Measurements from ENCODE around the gene KMO. TPM values are rescaled to one million over a fixed set of nuclear protein-coding genes. Genes with fewer than 3 reads are reported as not detected.
A peak's percentile ranks its signal among the peaks of the same experiment; 100 is the strongest.

Gene KMO
- total RNA-seq, 4 donors from 2014 or later, result 0.62 to 3.1 (median 1.1) TPM; not detected in 1

DNA sequence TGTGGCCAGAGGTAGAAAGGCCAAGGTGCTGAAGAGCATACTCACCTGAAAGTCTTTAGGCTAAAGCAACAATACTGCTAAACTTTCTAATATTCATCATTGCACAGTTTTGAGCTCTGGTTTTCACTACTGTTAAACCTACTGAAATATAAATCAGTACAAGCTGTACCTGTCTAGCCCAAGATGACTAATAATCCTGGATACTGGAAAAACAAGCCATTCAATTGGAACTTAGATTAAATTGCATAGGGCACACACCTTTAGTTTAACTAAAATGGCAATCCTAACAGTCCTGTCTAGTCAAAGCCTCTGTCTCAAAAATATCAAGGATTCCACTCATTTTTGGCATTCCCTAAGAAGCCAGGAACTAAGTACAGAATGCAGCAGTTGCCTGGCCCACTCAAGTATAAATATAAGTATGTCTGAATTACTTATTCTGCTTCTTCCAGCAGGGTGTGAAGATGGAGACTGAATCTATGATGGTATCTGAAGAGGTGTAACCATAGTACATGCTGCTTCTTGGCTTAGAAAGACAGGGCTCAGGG, 104.9 kb downstream of the KMO start:
- no peak overlapping the region for H3K27ac ChIP-seq
- ATAC-seq, result no peak
- no peak for TF ChIP-seq POLR2A (IDR thresholded peaks at IDR 0.05)
- TF ChIP-seq, protein P1, sequence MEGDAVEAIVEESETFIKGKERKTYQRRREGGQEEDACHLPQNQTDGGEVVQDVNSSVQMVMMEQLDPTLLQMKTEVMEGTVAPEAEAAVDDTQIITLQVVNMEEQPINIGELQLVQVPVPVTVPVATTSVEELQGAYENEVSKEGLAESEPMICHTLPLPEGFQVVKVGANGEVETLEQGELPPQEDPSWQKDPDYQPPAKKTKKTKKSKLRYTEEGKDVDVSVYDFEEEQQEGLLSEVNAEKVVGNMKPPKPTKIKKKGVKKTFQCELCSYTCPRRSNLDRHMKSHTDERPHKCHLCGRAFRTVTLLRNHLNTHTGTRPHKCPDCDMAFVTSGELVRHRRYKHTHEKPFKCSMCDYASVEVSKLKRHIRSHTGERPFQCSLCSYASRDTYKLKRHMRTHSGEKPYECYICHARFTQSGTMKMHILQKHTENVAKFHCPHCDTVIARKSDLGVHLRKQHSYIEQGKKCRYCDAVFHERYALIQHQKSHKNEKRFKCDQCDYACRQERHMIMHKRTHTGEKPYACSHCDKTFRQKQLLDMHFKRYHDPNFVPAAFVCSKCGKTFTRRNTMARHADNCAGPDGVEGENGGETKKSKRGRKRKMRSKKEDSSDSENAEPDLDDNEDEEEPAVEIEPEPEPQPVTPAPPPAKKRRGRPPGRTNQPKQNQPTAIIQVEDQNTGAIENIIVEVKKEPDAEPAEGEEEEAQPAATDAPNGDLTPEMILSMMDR (IDR thresholded peaks at IDR 0.05), result no peak
- TF ChIP-seq EP300 (IDR thresholded peaks at IDR 0.05), result no peak
- H3K9me3 ChIP-seq, result no peaks in the 10 kb centered on the region
- H3K36me3 ChIP-seq, result peaks cover 0 to 6% of the 10 kb centered on the region in 2 donors
- no peak overlapping the region for H3K4me3 ChIP-seq
- H3K4me1 ChIP-seq, result peaks cover 3 to 31% (median 5%) of the 10 kb centered on the region in 3 donors
- H3K27me3 ChIP-seq, result no peaks in the 10 kb centered on the region

DNA sequence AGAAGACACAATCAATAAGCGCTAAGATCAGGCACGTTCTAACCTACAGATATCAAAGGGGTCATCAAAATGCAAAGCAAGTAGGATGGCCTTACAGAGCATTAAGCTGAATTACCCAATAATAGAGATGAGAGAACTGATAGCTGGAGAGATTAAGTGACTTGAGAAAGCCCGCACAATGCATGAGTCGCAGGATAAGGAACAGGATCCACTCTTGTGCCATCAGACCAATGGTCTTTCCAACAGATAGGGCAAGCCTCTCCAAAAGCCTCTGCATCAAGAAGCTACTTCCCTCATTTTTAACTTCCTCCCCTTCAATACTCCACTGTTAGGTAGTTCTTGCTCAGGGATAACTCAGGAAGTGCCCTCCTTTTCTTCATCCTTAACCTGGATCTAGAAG, 105.4 kb downstream of the KMO start:
- peaks cover 3 to 31% (median 5%) of the 10 kb centered on the region in 3 donors for H3K4me1 ChIP-seq
- H3K9me3 ChIP-seq, result no peaks in the 10 kb centered on the region
- H3K27ac ChIP-seq, result no peak overlapping the region
- TF ChIP-seq POLR2A (IDR thresholded peaks at IDR 0.05) (no peak), POLR2AphosphoS5 (IDR thresholded peaks at IDR 0.05) (no peak), EP300 (IDR thresholded peaks at IDR 0.05) (no peak)
- TF ChIP-seq, protein P1 (IDR thresholded peaks at IDR 0.05), result no peak
- WGBS, 2 donors (ENCODE audit: low coverage in 1 of 2), result 82 to 89% methylated on average over 4 of the region's 4 CpGs
- H3K36me3 ChIP-seq, result peaks cover 0 to 6% of the 10 kb centered on the region in 2 donors
- no peak for ATAC-seq
- H3K4me3 ChIP-seq, result no peak overlapping the region
- no peaks in the 10 kb centered on the region for H3K27me3 ChIP-seq

DNA sequence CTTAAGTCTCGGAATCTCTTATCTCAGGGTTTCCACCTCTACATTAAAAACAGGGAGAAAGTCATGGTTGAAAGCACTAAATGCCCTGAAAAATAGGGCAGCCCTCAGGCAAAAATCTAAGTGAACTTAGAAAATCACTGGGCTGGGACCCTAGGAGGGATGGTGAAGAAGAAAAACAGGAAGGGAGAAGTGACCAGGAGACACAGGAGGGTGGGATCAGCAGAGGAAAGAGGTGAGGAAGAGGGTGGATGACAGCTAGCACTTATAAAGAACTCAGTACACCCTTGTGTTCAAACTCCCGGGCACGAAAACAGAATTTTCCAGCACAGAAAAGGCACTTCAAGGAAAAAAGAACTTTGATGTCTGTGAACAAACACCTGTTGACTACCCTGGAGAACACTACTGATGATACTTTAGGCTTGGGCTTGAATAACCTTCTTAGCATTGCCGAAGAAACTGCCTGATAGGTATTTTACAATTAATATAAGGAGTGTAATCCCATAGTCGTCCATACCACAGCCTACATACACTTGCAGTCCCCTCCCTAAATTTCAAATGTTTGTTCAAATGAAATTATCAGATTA, 106.0 kb downstream of the KMO start:
- TF ChIP-seq EP300 (IDR thresholded peaks at IDR 0.05), result no peak
- no peaks in the 10 kb centered on the region for H3K9me3 ChIP-seq
- H3K36me3 ChIP-seq, result peaks cover 0 to 6% of the 10 kb centered on the region in 2 donors
- WGBS, 2 donors (ENCODE audit: low coverage in 1 of 2), result 68 to 72% methylated on average over 4 to 5 of the region's 5 CpGs
- H3K4me3 ChIP-seq, result no peak overlapping the region
- ATAC-seq, result no peak
- H3K27ac ChIP-seq, result no peak overlapping the region
- no peaks in the 10 kb centered on the region for H3K27me3 ChIP-seq
- H3K4me1 ChIP-seq, result peaks cover 3 to 31% (median 5%) of the 10 kb centered on the region in 3 donors

DNA sequence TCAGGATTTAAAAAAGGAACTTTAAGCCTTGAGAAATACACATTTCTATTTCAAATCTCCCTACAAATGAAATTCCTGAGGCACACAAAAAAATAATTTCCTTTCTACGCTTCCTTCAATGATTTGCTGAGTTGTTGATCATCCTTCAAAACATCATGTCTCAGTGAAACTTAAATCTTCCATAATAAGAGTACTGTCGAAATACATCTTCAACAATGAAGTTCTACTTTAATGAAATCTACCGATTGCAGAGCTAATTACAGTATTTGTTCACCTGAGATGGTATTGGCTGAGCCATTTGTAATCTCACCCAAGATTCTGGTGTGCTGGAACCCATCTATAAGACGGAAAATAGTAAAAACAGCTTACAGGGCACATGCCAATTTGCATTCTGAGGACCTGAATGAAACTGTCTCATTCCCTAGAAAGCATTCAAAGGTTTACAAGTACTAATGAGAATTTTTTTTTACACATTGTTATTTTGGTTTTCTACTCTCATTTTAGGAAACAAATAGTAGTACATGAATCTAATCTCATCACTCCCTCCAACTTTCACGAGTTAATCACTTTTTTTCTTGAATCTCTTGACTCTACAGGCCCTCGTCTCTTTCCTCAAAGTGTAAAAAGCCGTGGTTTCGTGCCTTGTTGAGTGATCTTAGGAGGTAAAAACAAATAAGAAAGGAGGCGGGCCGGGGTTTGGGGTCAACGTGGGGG, 106.9 kb downstream of the KMO start:
- peaks cover 3 to 31% (median 5%) of the 10 kb centered on the region in 3 donors for H3K4me1 ChIP-seq
- peak overlapping the region in 3 of 4 donors; percentile 86 to 88 (median 87) for H3K27ac ChIP-seq
- H3K36me3 ChIP-seq, result peaks cover 0 to 6% of the 10 kb centered on the region in 2 donors
- peak overlapping the region; percentile 75 to 88 for H3K4me3 ChIP-seq
- no peaks in the 10 kb centered on the region for H3K9me3 ChIP-seq
- no peak for ATAC-seq
- TF ChIP-seq POLR2A (IDR thresholded peaks at IDR 0.05) (no peak), POLR2AphosphoS5 (IDR thresholded peaks at IDR 0.05) (no peak), EP300 (IDR thresholded peaks at IDR 0.05) (no peak)
- TF ChIP-seq, protein P1 (IDR thresholded peaks at IDR 0.05), result no peak
- 16 to 24% methylated on average over 5 to 8 of the region's 11 CpGs for WGBS, 2 donors (ENCODE audit: low coverage in 1 of 2)
- no peaks in the 10 kb centered on the region for H3K27me3 ChIP-seq

DNA sequence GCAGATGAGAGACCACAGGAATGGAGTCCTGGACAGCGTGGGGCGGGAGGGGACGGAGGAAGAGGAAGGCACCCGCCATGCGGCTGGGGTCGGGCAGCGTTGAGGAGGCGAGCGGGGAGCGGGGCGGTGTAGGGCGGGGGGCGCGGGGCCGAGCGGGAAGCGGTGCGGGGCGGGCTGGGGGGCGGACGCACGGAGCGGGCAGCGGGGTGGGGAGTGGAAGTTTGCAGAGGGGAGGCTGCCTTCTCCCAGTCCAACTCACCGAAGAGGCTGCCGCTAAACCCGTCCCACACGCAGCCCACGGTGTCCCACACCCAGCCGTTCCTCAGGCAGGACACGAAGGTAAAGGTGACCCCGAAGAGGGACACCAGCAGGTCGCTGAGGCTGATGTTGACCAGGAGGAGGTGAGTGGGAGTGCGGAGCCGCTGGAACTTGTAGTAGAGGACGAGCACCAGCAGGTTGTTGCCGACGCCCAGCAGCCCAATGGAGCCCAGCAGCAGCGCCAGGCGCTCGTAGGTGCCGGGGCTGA, 107.5 kb downstream of the KMO start:
- no peak for TF ChIP-seq POLR2AphosphoS5 (IDR thresholded peaks at IDR 0.05)
- TF ChIP-seq EP300 (IDR thresholded peaks at IDR 0.05), result no peak
- TF ChIP-seq, protein P1 (IDR thresholded peaks at IDR 0.05), result no peak
- no peak for TF ChIP-seq POLR2A (IDR thresholded peaks at IDR 0.05)
- no peaks in the 10 kb centered on the region for H3K27me3 ChIP-seq
- H3K27ac ChIP-seq, result peak overlapping the region; percentile 17 to 88 (median 86)
- no peaks in the 10 kb centered on the region for H3K9me3 ChIP-seq
- peaks cover 3 to 31% (median 5%) of the 10 kb centered on the region in 3 donors for H3K4me1 ChIP-seq
- H3K4me3 ChIP-seq, result peak overlapping the region; percentile 75 to 88
- 0% methylated on average over 2 of the region's 42 CpGs; no CpG with 5 or more reads in 1 of the 2 donors for WGBS, 2 donors (ENCODE audit: low coverage in 1 of 2)
- ATAC-seq, result peak; percentile 23
- H3K36me3 ChIP-seq, result peaks cover 0 to 6% of the 10 kb centered on the region in 2 donors
